K562 (cell line): ENCODE results near the gene PLCL2. TPM values are rescaled to one million over a fixed set of nuclear protein-coding genes. Genes with fewer than 3 reads are reported as not detected.

Experiments used
- ATAC-seq: fragments of 200-7000 bp; cut with Tn5 transposase; 3 replicates; pipeline ENCODE4 v1.9.1; 2020; ENCODE audit warnings: moderate library complexity
- BruUV-seq: library from RNA; stranded (reverse); fragments of 400-500 nt; replicated peaks from 2 replicates; lab custom pipeline; 2021; lab: Mats Ljungman, UMichigan
- CTCF ChIA-PET: fragments of 300-600 bp; formaldehyde crosslinking; extraction: SDS; loops from one replicate; lab custom pipeline; 2021; ENCODE audit warnings: low intra/inter-chr PET ratio; lab: Yijun Ruan, JAX
- POLR2A ChIA-PET: fragments of 300-600, 350-650 bp; sonication (Branson Sonifier 250); formaldehyde crosslinking; extraction: SDS; loops from one replicate; lab custom pipeline; 2021; ENCODE audit warnings: antibody characterized with exemption, inconsistent platforms; lab: Yijun Ruan, JAX
- DNase-seq, 4 experiments: peaks; one replicate each; pipeline versions ENCODE4 v3.0.0 to v3.0.0-alpha.2; 2011 to 2018; ENCODE audit warnings: low spot score in 3 of 4, mixed read lengths in 3 of 4; ENCODE audit errors: extremely low read depth in 1 of 4
- FAIRE-seq: peaks from 2 replicates; lab custom pipeline; 2011; peaks lifted over from hg19 to GRCh38; lab: Jason Lieb, UNC
- H2AFZ ChIP-seq: 2 replicates; pipeline ENCODE4 v1.6.0; 2011; ENCODE audit warnings: low read depth, low read length, control low read depth, inconsistent platforms
- H3K27ac ChIP-seq: fragments of 200-600 bp; 3 replicates; pipeline ENCODE4 v1.8.0; 2011; ENCODE audit warnings: low read depth, mild to moderate bottlenecking, control low read depth, inconsistent platforms, low read length, moderate library complexity, mixed read lengths; ENCODE audit errors: extremely low read depth
- H3K27me3 ChIP-seq, 2 experiments: fragments of 300-600 bp in 1 of 2; 2 replicates in 1 of 2; 3 replicates in 1 of 2; pipeline versions ENCODE4 v1.6.0 to v1.8.0; 2011; ENCODE audit warnings: inconsistent platforms in 2 of 2, low read length in 2 of 2, mild to moderate bottlenecking in 1 of 2, mixed read lengths in 1 of 2, moderate library complexity in 1 of 2; ENCODE audit not compliant: control insufficient read depth in 2 of 2, insufficient read depth in 2 of 2
- H3K36me3 ChIP-seq: fragments of 300-600 bp; 3 replicates; pipeline ENCODE4 v1.8.0; 2011; ENCODE audit warnings: mild to moderate bottlenecking, low read length, inconsistent platforms; ENCODE audit not compliant: control insufficient read depth, insufficient read depth
- H3K4me1 ChIP-seq, 2 experiments: fragments of 200-600 bp in 1 of 2; replicated peaks in 1 of 2; 2 replicates in 1 of 2; 3 replicates in 1 of 2; pipeline versions ENCODE4 v1.5.1 to v1.8.0; 2011; ENCODE audit warnings: inconsistent platforms in 2 of 2, low read length in 2 of 2, mild to moderate bottlenecking in 1 of 2, mixed read lengths in 1 of 2, moderate library complexity in 1 of 2; ENCODE audit not compliant: control insufficient read depth in 2 of 2, insufficient read depth in 2 of 2
- H3K4me2 ChIP-seq: 2 replicates; pipeline ENCODE4 v1.6.1; 2011; ENCODE audit warnings: low read length, control low read depth, inconsistent platforms, mixed read lengths; ENCODE audit not compliant: insufficient read depth
- H3K4me3 ChIP-seq: fragments of 200-600 bp; sonication (generic), shearing (Covaris generic); 2 replicates; pipeline ENCODE4 v1.5.1; 2016; ENCODE audit warnings: control low read depth, inconsistent platforms
- H3K79me2 ChIP-seq: fragments of 200-600 bp; 3 replicates; pipeline ENCODE4 v1.8.0; 2011; ENCODE audit warnings: low read length, inconsistent platforms; ENCODE audit not compliant: control insufficient read depth, insufficient read depth
- H3K9ac ChIP-seq, 2 experiments: 2 replicates each; pipeline versions ENCODE4 v1.6.0 to v1.6.1; 2011; ENCODE audit warnings: low read depth in 2 of 2, low read length in 2 of 2, control low read depth in 1 of 2, inconsistent platforms in 1 of 2, mild to moderate bottlenecking in 1 of 2, mixed read lengths in 1 of 2; ENCODE audit not compliant: insufficient read depth in 1 of 2
- H3K9me1 ChIP-seq: one replicate; pipeline ENCODE4 v1.6.0; 2011; ENCODE audit warnings: inconsistent platforms, mild to moderate bottlenecking, low read length, moderate library complexity; ENCODE audit not compliant: control insufficient read depth, insufficient read depth
- H3K9me3 ChIP-seq: replicated peaks from 2 replicates; pipeline ENCODE4 v1.5.1; 2011; ENCODE audit warnings: low read depth, low read length, inconsistent platforms; ENCODE audit not compliant: control insufficient read depth, insufficient read depth
- H4K20me1 ChIP-seq: replicated peaks from 2 replicates; pipeline ENCODE4 v1.6.1; 2011; ENCODE audit warnings: low read length, inconsistent platforms, mixed read lengths; ENCODE audit not compliant: control insufficient read depth, insufficient read depth
- BCOR ChIP-seq: fragments of 450-650 bp; IDR thresholded peaks from 2 replicates; pipeline ENCODE4 v1.6.1; 2016
- CBX8 ChIP-seq: fragments of 200-600 bp; sonication (generic); IDR thresholded peaks from 2 replicates; pipeline ENCODE4 v1.6.1; 2012; ENCODE audit warnings: borderline replicate concordance, mixed run types, low read depth, mild to moderate bottlenecking, moderate library complexity, mixed read lengths, low read length, control low read depth, inconsistent platforms; ENCODE audit not compliant: poor library complexity, severe bottlenecking; ENCODE audit errors: extremely low read depth
- FUS ChIP-seq: fragments of 200-400 bp; formaldehyde crosslinking; optimal IDR thresholded peaks from 2 replicates; pipeline ENCODE3; 2017; ENCODE audit warnings: low read depth, low read length
- GABPB2 ChIP-seq: fragments of 250-450 bp; sonication (Bioruptor Pico); conservative IDR thresholded peaks from 2 replicates; pipeline ENCODE4 v1.5.1; 2021; ENCODE audit warnings: mild to moderate bottlenecking
- HCFC1 ChIP-seq: IDR thresholded peaks from 2 replicates; pipeline ENCODE4 v1.6.1; 2012; ENCODE audit warnings: low read depth, low read length, improper control_type of control experiment
- JUND ChIP-seq, 2 experiments: IDR thresholded peaks; 2 replicates in 1 of 2; 3 replicates in 1 of 2; pipeline ENCODE4 v1.6.1; 2011; ENCODE audit warnings: borderline replicate concordance in 2 of 2, low read depth in 2 of 2, low read length in 2 of 2, improper control_type of control experiment in 1 of 2, missing biosample characterization in 1 of 2, missing genetic modification characterization in 1 of 2, missing genetic modification reagents in 1 of 2
- NCOA2 ChIP-seq, 2 experiments: fragments of 450-650 bp; IDR thresholded peaks; 2 replicates each; pipeline ENCODE4 v1.6.1; 2018; ENCODE audit warnings: mild to moderate bottlenecking in 2 of 2, moderate library complexity in 1 of 2; ENCODE audit not compliant: partially characterized antibody in 2 of 2
- NFIC ChIP-seq: fragments of 450-650 bp; IDR thresholded peaks from 2 replicates; pipeline ENCODE4 v1.6.1; 2017; ENCODE audit warnings: mild to moderate bottlenecking, inconsistent platforms
- NR2C2 ChIP-seq, 2 experiments: fragments of 200-800 bp in 1 of 2; sonication (Bioruptor generic) in 1 of 2; sonication (generic) in 1 of 2; formaldehyde crosslinking in 1 of 2; IDR thresholded peaks; 2 replicates each; pipeline versions ENCODE4 v1.6.1 to v1.8.0; 2016 to 2022; ENCODE audit warnings: mild to moderate bottlenecking in 1 of 2, missing compliant biosample characterization in 1 of 2, missing genetic modification characterization in 1 of 2, missing genetic modification reagents in 1 of 2
- POLR2AphosphoS2 ChIP-seq: IDR thresholded peaks from 2 replicates; pipeline ENCODE4 v1.6.1; 2012; ENCODE audit warnings: low read length, improper control_type of control experiment
- POLR3G ChIP-seq: IDR thresholded peaks from 2 replicates; pipeline ENCODE4 v1.6.1; 2011; ENCODE audit not compliant: insufficient read length, insufficient replicate concordance; ENCODE audit errors: extremely low read depth
- RFX5 ChIP-seq: IDR thresholded peaks from 2 replicates; pipeline ENCODE4 v1.6.1; 2011; ENCODE audit warnings: low read depth, mild to moderate bottlenecking, improper control_type of control experiment, low read length
- TAF9B ChIP-seq: fragments of 450-650 bp; IDR thresholded peaks from 2 replicates; pipeline ENCODE4 v1.6.1; 2018; ENCODE audit warnings: mild to moderate bottlenecking; ENCODE audit not compliant: partially characterized antibody
- ZC3H4 ChIP-seq: sonication (generic); formaldehyde crosslinking; IDR thresholded peaks from 2 replicates; pipeline ENCODE4 v1.9.0; 2021; ENCODE audit warnings: missing genetic modification reagents, borderline replicate concordance
- ZFP1 ChIP-seq: fragments of 450-650 bp; formaldehyde crosslinking; IDR thresholded peaks from 2 replicates; pipeline ENCODE4 v1.4.0; 2020; ENCODE audit warnings: mild to moderate bottlenecking, mixed read lengths
- ZNF140 ChIP-seq: fragments of 250-450 bp; sonication (Bioruptor Pico); IDR thresholded peaks from 2 replicates; pipeline ENCODE4 v1.8.0; 2021; ENCODE audit warnings: moderate library complexity, mild to moderate bottlenecking, inconsistent platforms
- ZNF444 ChIP-seq: fragments of 250-450 bp; sonication (Bioruptor Pico); IDR thresholded peaks from 2 replicates; pipeline ENCODE4 v1.4.0; 2020; ENCODE audit warnings: mild to moderate bottlenecking, moderate library complexity
- WGBS: fragments of 100-300 bp; shearing (Covaris generic); methylation state at CpG from one replicate; pipeline ENCODE4 v1.1.6; 2016; ENCODE audit warnings: low coverage, mixed read lengths; ENCODE audit not compliant: insufficient coverage; ENCODE audit errors: missing lambda C conversion rate; 5-methylcytosine and 5-hydroxymethylcytosine counted together
- in situ Hi-C: fragments of 300-500 bp; cut with MboI; formaldehyde crosslinking; loops from 4 replicates; pipeline ENCODE4 v1.15.0; 2018; ENCODE audit warnings: inconsistent platforms, mixed read lengths
- intact Hi-C: fragments of 100-400 bp; cut with micrococcal nuclease; formaldehyde crosslinking; loops from 2 replicates; pipeline ENCODE4 v1.14.2; 2022
- polyA plus RNA-seq, 8 experiments: library from polyadenylated mRNA; depleted of rRNA in 4 of 8; stranded (reverse) in 5 of 8; unstranded in 3 of 8; fragments of >200 nt; fragmentation: Nextera tagmentation in 2 of 8; fragmentation: Illumina TruSeq in 1 of 8; extraction: Ambion mirVana in 2 of 8; extraction: Trizol in 1 of 8; gene quantifications; 2 replicates each; pipeline versions ENCODE4 v1.2.1 to v1.2.3, GENCODE V29; 2011 to 2014; ENCODE audit warnings: inconsistent platforms in 1 of 8, missing spikeins in 1 of 8
- total RNA-seq, 7 experiments: library from RNA; depleted of rRNA in 6 of 7; stranded (reverse); fragments of >200 nt in 6 of 7; fragmentation: Illumina TruSeq in 2 of 7; extraction: Trizol in 2 of 7; gene quantifications; 2 replicates each; pipeline versions ENCODE4 v1.2.1 to v1.2.3, GENCODE V29; 2011 to 2021; ENCODE audit warnings: low replicate concordance in 1 of 7
- TF ChIP-seq, protein P1 (sequence below): fragments of 250-450 bp; sonication (Bioruptor Pico); IDR thresholded peaks from 2 replicates; pipeline ENCODE4 v1.4.0; 2020
- TF ChIP-seq, protein P2 (sequence below), 2 experiments: fragments of 150-350 bp in 1 of 2; IDR thresholded peaks; 2 replicates each; pipeline ENCODE4 v1.6.1; 2012 to 2016; ENCODE audit warnings: low read depth in 2 of 2, low read length in 2 of 2, mild to moderate bottlenecking in 1 of 2, moderate library complexity in 1 of 2

The PLCL2 gene
- total and polyA plus RNA-seq, 9 of the 15 experiments (the other 6 are each of a cell fraction or from before 2014, with no cell fraction given), result 0.03 to 0.18 (median 0.11) TPM; not detected in 2

DNA sequence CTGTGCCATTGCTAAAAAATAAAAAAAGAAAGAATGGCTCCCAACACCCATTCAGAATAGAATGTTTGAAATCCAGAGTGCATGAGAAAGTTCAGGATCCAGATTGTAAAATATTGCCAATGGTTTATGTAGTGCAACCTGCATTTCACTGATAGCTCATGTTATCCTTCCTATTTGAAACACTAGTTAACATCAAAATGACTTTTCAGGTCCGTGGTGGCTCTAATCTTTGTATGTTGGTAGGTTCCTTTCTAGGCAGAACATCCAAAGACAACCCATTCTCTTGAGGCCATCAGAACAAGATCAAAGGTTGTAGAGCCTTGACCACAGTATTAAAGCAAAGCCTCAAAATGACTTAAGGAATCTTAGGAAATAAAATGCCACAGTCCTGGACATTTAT is 51.0 kb downstream of the PLCL2 start:
- whole genome bisulfite sequencing, result 0% methylated on average over 1 of the region's 1 CpG
- Histone ChIP-seq H3K27ac (no peak overlapping the region), H3K4me1 (peaks cover 0 to 13% of the 10 kb centered on the region in 2 experiments; a peak in 1 of 5 replicates), H3K4me2 (no peak overlapping the region), H2AFZ (no peak overlapping the region), H4K20me1 (no peaks in the 10 kb centered on the region), H3K79me2 (no peaks in the 10 kb centered on the region), H3K36me3 (no peaks in the 10 kb centered on the region), H3K9ac (no peak overlapping the region), H3K27me3 (peaks cover 9 to 15% of the 10 kb centered on the region in 2 experiments; a peak in 4 of 5 replicates), H3K4me3 (no peak overlapping the region), H3K9me1 (no peaks in the 10 kb centered on the region), H3K9me3 (no peaks in the 10 kb centered on the region)
- intact Hi-C loops, result no loop called here
- FAIRE-seq, result no peak
- ATAC-seq, result peak; percentile 49
- in situ Hi-C loops, result no loop called here
- ChIA-PET CTCF (interaction anchor here (0.6 kb wide), 1 partner anchor 260 kb away, joined by 6 read pairs; no protein-coding TSS in a partner anchor), POLR2A (interaction anchor here (0.6 kb wide), 1 partner anchor 63 kb away, joined by 3 read pairs; no protein-coding TSS in a partner anchor)
- no TSS peak for BruUV-seq
- DNase-seq, result peak in 3 of 4 experiments; percentile 10 to 12 (median 10)
- TF ChIP-seq CBX8 (no peak), TAF9B (no peak), NFIC (no peak), NR2C2 (CRISPR knock-in tag; IDR thresholded peaks at IDR 0.05) (no peak), NR2C2 (tag; IDR thresholded peaks at IDR 0.05) (no peak), GABPB2 (CRISPR knock-in tag) (no peak), BCOR (no peak), POLR2AphosphoS2 (no peak), FUS (no peak), JUND (IDR thresholded peaks at IDR 0.05; ENCODE audit: borderline replicate concordance, low read depth, low read length) (no peak), JUND (tag; IDR thresholded peaks at IDR 0.05; ENCODE audit: borderline replicate concordance, low read depth, low read length) (no peak), ZC3H4 (no peak), RFX5 (no peak), NCOA2 (IDR thresholded peaks at IDR 0.05; ENCODE audit: partially characterized antibody in 2 of 2) (no peak), ZFP1 (CRISPR knock-in tag) (no peak), ZNF444 (CRISPR knock-in tag) (no peak), POLR3G (no peak), ZNF140 (CRISPR knock-in tag) (no peak), HCFC1 (no peak)
- TF ChIP-seq, protein P1, sequence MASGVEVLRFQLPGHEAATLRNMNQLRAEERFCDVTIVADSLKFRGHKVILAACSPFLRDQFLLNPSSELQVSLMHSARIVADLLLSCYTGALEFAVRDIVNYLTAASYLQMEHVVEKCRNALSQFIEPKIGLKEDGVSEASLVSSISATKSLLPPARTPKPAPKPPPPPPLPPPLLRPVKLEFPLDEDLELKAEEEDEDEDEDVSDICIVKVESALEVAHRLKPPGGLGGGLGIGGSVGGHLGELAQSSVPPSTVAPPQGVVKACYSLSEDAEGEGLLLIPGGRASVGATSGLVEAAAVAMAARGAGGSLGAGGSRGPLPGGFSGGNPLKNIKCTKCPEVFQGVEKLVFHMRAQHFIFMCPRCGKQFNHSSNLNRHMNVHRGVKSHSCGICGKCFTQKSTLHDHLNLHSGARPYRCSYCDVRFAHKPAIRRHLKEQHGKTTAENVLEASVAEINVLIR (CRISPR knock-in tag), result no peak
- TF ChIP-seq, protein P2, sequence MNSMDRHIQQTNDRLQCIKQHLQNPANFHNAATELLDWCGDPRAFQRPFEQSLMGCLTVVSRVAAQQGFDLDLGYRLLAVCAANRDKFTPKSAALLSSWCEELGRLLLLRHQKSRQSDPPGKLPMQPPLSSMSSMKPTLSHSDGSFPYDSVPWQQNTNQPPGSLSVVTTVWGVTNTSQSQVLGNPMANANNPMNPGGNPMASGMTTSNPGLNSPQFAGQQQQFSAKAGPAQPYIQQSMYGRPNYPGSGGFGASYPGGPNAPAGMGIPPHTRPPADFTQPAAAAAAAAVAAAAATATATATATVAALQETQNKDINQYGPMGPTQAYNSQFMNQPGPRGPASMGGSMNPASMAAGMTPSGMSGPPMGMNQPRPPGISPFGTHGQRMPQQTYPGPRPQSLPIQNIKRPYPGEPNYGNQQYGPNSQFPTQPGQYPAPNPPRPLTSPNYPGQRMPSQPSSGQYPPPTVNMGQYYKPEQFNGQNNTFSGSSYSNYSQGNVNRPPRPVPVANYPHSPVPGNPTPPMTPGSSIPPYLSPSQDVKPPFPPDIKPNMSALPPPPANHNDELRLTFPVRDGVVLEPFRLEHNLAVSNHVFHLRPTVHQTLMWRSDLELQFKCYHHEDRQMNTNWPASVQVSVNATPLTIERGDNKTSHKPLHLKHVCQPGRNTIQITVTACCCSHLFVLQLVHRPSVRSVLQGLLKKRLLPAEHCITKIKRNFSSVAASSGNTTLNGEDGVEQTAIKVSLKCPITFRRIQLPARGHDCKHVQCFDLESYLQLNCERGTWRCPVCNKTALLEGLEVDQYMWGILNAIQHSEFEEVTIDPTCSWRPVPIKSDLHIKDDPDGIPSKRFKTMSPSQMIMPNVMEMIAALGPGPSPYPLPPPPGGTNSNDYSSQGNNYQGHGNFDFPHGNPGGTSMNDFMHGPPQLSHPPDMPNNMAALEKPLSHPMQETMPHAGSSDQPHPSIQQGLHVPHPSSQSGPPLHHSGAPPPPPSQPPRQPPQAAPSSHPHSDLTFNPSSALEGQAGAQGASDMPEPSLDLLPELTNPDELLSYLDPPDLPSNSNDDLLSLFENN (IDR thresholded peaks at IDR 0.05; ENCODE audit: low read depth in 2 of 2, low read length in 2 of 2), result no peak
